DND-41 (cell line): ENCODE results near the gene PPARD.

Experiments used
- ATAC-seq: fragments of 200-7000 bp; cut with Tn5 transposase; 3 replicates; pipeline ENCODE4 v1.9.1; 2021; ENCODE audit warnings: low read depth; ENCODE audit not compliant: insufficient read depth
- DNase-seq: peaks from one replicate; pipeline ENCODE4 v3.0.0-alpha.2; 2020
- H2AFZ ChIP-seq: 2 replicates; pipeline ENCODE4 v1.6.0; 2012; ENCODE audit warnings: low read depth, low read length
- H3K27ac ChIP-seq: 2 replicates; pipeline ENCODE4 v1.5.1; 2012; ENCODE audit warnings: low read length, inconsistent platforms
- H3K27me3 ChIP-seq: fragments of 200-600 bp; sonication (generic); 2 replicates; pipeline ENCODE4 v1.6.0; 2012; ENCODE audit warnings: low read length, mild to moderate bottlenecking, inconsistent platforms; ENCODE audit not compliant: insufficient read depth, poor library complexity
- H3K36me3 ChIP-seq: 2 replicates; pipeline ENCODE4 v1.5.1; 2012; ENCODE audit warnings: low read length, inconsistent platforms; ENCODE audit not compliant: insufficient read depth
- H3K4me1 ChIP-seq: 2 replicates; pipeline ENCODE4 v1.5.1; 2012; ENCODE audit warnings: mild to moderate bottlenecking, low read length; ENCODE audit not compliant: insufficient read depth
- H3K4me2 ChIP-seq: 2 replicates; pipeline ENCODE4 v1.6.0; 2012; ENCODE audit warnings: mild to moderate bottlenecking, moderate library complexity, low read length, inconsistent platforms; ENCODE audit not compliant: insufficient read depth
- H3K4me3 ChIP-seq, 2 experiments: fragments of 200-600 bp in 1 of 2; shearing (Covaris generic) in 1 of 2; 2 replicates each; pipeline ENCODE4 v1.5.1; 2012 to 2016; ENCODE audit warnings: inconsistent platforms in 2 of 2, low read length in 2 of 2, mild to moderate bottlenecking in 2 of 2, low read depth in 1 of 2, moderate library complexity in 1 of 2
- H3K79me2 ChIP-seq: 2 replicates; pipeline ENCODE4 v1.6.0; 2012; ENCODE audit warnings: low read length, inconsistent platforms; ENCODE audit not compliant: insufficient read depth
- H3K9ac ChIP-seq: 2 replicates; pipeline ENCODE4 v1.6.0; 2012; ENCODE audit warnings: low read depth, mild to moderate bottlenecking, inconsistent platforms, low read length, moderate library complexity
- H3K9me3 ChIP-seq: 2 replicates; pipeline ENCODE4 v1.5.1; 2012; ENCODE audit warnings: low read length, moderate library complexity, mild to moderate bottlenecking, inconsistent platforms; ENCODE audit not compliant: insufficient read depth, severe bottlenecking
- H4K20me1 ChIP-seq: 2 replicates; pipeline ENCODE4 v1.6.0; 2012; ENCODE audit warnings: low read length; ENCODE audit not compliant: insufficient read depth
- EZH2 ChIP-seq: IDR thresholded peaks from 3 replicates; pipeline ENCODE4 v1.6.1; 2012; ENCODE audit warnings: borderline replicate concordance, low read depth, mild to moderate bottlenecking, moderate library complexity, low read length, inconsistent platforms; ENCODE audit not compliant: severe bottlenecking
- TF ChIP-seq, protein P1 (sequence below): IDR thresholded peaks from 2 replicates; pipeline ENCODE4 v1.5.1; 2012; ENCODE audit warnings: borderline replicate concordance, low read length, moderate library complexity, mild to moderate bottlenecking; ENCODE audit not compliant: poor library complexity, severe bottlenecking; ENCODE audit errors: extremely low read depth

PPARD gene

DNA sequence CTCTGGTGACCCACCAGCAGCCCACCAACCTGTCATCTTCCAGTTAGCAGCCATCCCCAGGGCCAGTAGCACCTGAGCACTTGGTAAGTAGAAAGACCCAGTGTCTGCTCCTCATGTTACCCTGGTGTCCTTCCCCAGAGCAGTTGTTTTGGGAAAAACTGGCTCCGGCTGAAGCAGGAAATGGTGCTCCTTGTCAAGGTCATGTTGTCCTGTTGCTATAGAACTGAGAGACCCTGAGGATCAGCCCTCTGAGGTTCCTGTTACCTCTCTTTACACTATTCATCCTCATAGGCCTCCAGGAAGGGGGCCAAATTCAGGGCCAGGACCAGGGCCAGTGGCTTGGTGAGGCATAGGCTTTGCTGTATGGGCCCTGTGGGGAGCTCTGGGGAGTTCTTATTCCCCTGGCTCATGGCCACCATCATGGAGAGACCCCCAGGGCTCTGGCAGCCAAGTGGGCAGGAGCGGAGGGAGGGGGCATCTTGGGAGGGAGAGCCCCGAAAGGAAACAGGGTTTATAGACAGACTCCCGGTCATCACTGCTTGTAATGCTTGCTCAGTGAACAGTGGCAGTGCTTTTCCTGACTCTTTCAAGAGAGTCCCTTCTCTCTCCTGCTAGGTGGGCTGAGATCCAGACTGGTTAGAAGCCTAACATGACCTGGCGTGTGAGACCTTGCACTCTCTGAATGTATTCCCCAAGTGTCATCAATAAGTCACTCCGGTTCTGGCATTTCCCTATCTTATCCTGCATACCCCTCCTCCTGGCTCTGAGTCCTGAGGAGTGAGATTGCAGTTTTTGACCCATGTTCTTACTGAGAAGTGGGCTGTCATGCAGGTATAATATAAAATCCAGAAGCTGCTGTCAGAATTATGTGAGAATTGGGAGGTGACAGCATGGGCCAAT, 50.7 kb downstream of the PPARD start:
- H3K27ac ChIP-seq, result no peak overlapping the region

DNA sequence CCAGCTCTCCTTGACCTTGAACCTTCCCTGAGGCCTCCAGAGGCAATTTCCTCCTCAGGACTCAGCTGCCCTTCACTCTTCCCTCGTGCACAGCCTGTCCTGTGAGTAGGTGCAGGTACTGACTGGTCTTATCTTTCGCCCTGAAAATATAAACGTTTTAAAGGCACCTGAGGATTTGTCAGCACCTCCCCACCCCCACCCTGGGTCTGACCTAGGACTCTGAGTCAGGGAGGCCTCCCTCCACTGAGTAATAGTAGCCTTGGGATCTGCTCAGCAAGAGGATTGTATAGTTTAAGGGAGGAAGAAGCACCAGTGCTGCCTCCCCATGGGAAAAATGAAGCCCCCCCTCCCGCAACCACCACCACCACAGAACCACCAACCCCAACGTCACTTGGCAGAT, 54.6 kb downstream of the PPARD start:
- ATAC-seq (no peak), DNase-seq (no peak)
- Histone ChIP-seq H3K4me1 (no peaks in the 10 kb centered on the region), H3K9me3 (no peaks in the 10 kb centered on the region), H2AFZ (no peak overlapping the region), H3K27ac (no peak overlapping the region), H3K9ac (no peak overlapping the region), H3K36me3 (no peaks in the 10 kb centered on the region), H3K4me2 (no peak overlapping the region), H3K79me2 (no peaks in the 10 kb centered on the region), H3K4me3 (no peak overlapping the region), H4K20me1 (peaks cover 13% of the 10 kb centered on the region; the same call in 1 of the 2 replicates), H3K27me3 (no peaks in the 10 kb centered on the region)
- TF ChIP-seq EZH2, result no peak
- TF ChIP-seq, protein P1, sequence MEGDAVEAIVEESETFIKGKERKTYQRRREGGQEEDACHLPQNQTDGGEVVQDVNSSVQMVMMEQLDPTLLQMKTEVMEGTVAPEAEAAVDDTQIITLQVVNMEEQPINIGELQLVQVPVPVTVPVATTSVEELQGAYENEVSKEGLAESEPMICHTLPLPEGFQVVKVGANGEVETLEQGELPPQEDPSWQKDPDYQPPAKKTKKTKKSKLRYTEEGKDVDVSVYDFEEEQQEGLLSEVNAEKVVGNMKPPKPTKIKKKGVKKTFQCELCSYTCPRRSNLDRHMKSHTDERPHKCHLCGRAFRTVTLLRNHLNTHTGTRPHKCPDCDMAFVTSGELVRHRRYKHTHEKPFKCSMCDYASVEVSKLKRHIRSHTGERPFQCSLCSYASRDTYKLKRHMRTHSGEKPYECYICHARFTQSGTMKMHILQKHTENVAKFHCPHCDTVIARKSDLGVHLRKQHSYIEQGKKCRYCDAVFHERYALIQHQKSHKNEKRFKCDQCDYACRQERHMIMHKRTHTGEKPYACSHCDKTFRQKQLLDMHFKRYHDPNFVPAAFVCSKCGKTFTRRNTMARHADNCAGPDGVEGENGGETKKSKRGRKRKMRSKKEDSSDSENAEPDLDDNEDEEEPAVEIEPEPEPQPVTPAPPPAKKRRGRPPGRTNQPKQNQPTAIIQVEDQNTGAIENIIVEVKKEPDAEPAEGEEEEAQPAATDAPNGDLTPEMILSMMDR, result no peak

More for the DNA sequence above, 50.7 kb downstream of the PPARD start:
- TF ChIP-seq, protein P1, result no peak
- TF ChIP-seq EZH2, result no peak
- H3K4me3 ChIP-seq, result no peak overlapping the region
- no peak overlapping the region for H3K9ac ChIP-seq
- no peak overlapping the region for H3K4me2 ChIP-seq
- H2AFZ ChIP-seq, result no peak overlapping the region
- ATAC-seq (no peak), DNase-seq (no peak)
- no peaks in the 10 kb centered on the region for H3K9me3 ChIP-seq
- H3K79me2 ChIP-seq, result no peaks in the 10 kb centered on the region
- H4K20me1 ChIP-seq, result peaks cover 6% of the 10 kb centered on the region; the same call in 1 of the 2 replicates
- H3K4me1 ChIP-seq, result no peaks in the 10 kb centered on the region
- H3K36me3 ChIP-seq, result no peaks in the 10 kb centered on the region
- H3K27me3 ChIP-seq, result no peaks in the 10 kb centered on the region

GRCh38 chr6:35397806-35398418, 55.6 kb downstream of the PPARD start:
- Histone ChIP-seq H3K4me3 (no peak overlapping the region), H3K36me3 (no peaks in the 10 kb centered on the region), H3K27ac (no peak overlapping the region), H4K20me1 (peaks cover 16% of the 10 kb centered on the region; the same call in 1 of the 2 replicates), H3K4me2 (no peak overlapping the region), H3K9ac (no peak overlapping the region), H3K27me3 (no peaks in the 10 kb centered on the region), H3K79me2 (no peaks in the 10 kb centered on the region), H3K4me1 (no peaks in the 10 kb centered on the region), H3K9me3 (no peaks in the 10 kb centered on the region), H2AFZ (no peak overlapping the region)
- DNase-seq (no peak), ATAC-seq (no peak)
- TF ChIP-seq EZH2, result no peak
- TF ChIP-seq, protein P1, result no peak
